ACC112 (cell line): ENCODE data around the gene ZNF718.
"Not testable (repeated sequence)": the region's sequence is repeated elsewhere in the genome, so short reads cannot be mapped to it uniquely, and the experiment has no call there.

Source experiments
- H2AFZ ChIP-seq: fragments of 200-600 bp; sonication (generic); one replicate; pipeline ENCODE4 v1.6.0; 2017; ENCODE audit warnings: antibody characterized with exemption, low read length; ENCODE audit not compliant: unreplicated experiment
- H3K27ac ChIP-seq: fragments of 200-600 bp; sonication (generic); 2 replicates; pipeline ENCODE4 v1.5.1; 2014; ENCODE audit warnings: low read depth, mild to moderate bottlenecking, antibody characterized with exemption, low read length, moderate library complexity
- H3K27me3 ChIP-seq: fragments of 200-600 bp; sonication (generic); 2 replicates; pipeline ENCODE4 v1.6.1; 2014; ENCODE audit warnings: mild to moderate bottlenecking, antibody characterized with exemption, low read length, moderate library complexity, mixed read lengths; ENCODE audit not compliant: insufficient read depth
- H3K36me3 ChIP-seq: fragments of 200-600 bp; sonication (generic); 2 replicates; pipeline ENCODE4 v1.6.1; 2016; ENCODE audit warnings: mild to moderate bottlenecking, antibody characterized with exemption, low read length, moderate library complexity, mixed read lengths; ENCODE audit not compliant: insufficient read depth
- H3K4me1 ChIP-seq: fragments of 200-600 bp; sonication (generic); one replicate; pipeline ENCODE4 v1.6.1; 2016; ENCODE audit warnings: low read length, mixed read lengths; ENCODE audit not compliant: insufficient read depth, unreplicated experiment, control insufficient read depth
- H3K4me3 ChIP-seq: fragments of 200-600 bp; sonication (generic); 2 replicates; pipeline ENCODE4 v1.5.1; 2014; ENCODE audit warnings: mild to moderate bottlenecking, low read depth, low read length
- H3K79me2 ChIP-seq: fragments of 200-600 bp; sonication (generic); one replicate; pipeline ENCODE4 v1.6.0; 2016; ENCODE audit warnings: low read length; ENCODE audit not compliant: control insufficient read depth, unreplicated experiment, insufficient read depth

ZNF718 gene

DNA sequence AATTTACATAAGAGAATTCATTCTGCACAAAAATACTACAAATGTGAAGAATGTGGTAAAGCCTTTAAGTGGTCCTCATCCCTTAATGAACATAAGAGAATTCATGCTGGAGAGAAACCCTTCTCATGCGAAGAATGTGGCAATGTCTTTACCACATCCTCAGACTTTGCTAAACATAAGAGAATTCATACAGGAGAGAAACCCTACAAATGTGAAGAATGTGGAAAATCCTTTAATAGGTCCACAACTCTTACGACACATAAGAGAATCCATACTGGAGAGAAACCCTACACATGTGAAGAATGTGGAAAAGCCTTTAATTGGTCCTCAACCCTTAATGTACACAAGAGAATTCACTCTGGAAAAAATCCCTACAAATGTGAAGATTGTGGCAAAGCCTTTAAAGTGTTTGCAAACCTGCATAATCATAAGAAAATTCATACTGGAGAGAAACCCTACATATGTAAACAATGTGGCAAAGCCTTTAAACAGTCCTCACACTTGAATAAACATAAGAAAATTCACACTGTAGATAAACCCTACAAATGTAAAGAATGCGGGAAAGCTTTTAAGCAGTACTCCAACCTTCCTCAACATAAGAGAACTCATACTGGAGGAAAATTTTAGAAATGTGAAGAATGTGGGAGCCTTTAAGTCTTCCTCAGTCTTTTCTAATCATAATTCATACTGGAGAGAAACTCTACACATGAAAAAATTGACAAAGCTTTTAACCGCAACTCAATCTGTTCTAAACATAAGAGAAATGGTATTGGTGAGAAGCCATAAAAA, 37.4 kb downstream of the ZNF718 start:
- no peak overlapping the region for H3K27ac ChIP-seq
- no peak overlapping the region for H3K4me3 ChIP-seq
- H3K79me2 ChIP-seq = no peaks in the 10 kb centered on the region
- no peak overlapping the region for H2AFZ ChIP-seq
- H3K27me3 ChIP-seq = no peaks in the 10 kb centered on the region
- peaks cover 54% of the 10 kb centered on the region for H3K36me3 ChIP-seq
- H3K4me1 ChIP-seq = no peaks in the 10 kb centered on the region

- H2AFZ ChIP-seq, H3K4me1 ChIP-seq, H3K27ac ChIP-seq, H3K36me3 ChIP-seq, H3K4me3 ChIP-seq, H3K79me2 ChIP-seq, H3K27me3 ChIP-seq: not testable (repeated sequence)
These were observed 45.3 kb downstream of the ZNF718 start for GRCh38 chr4:169640-170039.

DNA sequence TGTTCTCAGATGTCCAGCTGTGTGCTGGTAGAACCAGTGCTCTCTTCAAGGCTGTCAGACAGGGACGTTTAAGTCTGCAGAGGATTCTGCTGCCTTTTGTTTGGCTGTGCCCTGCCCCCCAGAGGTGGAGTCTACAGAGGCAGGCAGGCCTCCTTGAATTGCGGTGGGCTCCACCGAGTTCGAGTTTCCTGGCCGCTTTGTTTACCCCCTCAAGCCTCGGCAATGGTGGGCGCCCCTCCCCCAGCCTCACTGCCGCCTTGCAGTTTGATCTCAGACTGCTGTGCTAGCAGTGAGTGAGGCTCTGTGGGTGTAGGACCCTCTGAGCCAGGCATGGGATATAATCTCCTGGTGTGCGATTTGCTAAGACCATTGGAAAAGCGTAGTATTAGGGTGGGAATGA, 47.0 kb downstream of the ZNF718 start:
- H2AFZ ChIP-seq, H3K36me3 ChIP-seq, H3K4me3 ChIP-seq, H3K27ac ChIP-seq, H3K27me3 ChIP-seq, H3K79me2 ChIP-seq, H3K4me1 ChIP-seq: not testable (repeated sequence)

GRCh38 chr4:173666-174314, 49.5 kb downstream of the ZNF718 start:
- Histone ChIP-seq H2AFZ (no peak overlapping the region), H3K36me3 (peaks cover 2% of the 10 kb centered on the region; the same call in 1 of the 2 replicates), H3K4me3 (no peak overlapping the region), H3K4me1 (no peaks in the 10 kb centered on the region), H3K27ac (no peak overlapping the region), H3K27me3 (no peaks in the 10 kb centered on the region), H3K79me2 (no peaks in the 10 kb centered on the region)

DNA sequence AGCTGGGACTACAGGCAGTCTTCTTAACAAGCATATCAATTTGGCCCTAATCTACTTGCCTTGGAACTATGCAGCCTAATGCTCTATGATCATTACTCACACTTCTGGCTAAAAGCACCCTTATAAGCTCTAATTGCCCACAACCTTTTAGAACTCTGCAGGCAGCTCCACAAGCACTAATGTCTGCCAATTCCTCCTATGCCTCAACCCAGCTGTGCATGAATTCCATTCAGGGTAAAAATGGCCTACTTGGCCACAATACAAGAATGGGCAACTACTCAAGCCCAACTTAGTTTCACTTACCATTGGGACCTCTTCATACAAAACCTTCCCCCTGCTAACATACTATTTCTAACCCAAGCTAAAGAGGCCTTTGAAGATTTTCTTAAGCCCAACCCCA, 51.7 kb downstream of the ZNF718 start:
- no peak overlapping the region for H3K4me3 ChIP-seq
- no peaks in the 10 kb centered on the region for H3K4me1 ChIP-seq
- no peak overlapping the region for H2AFZ ChIP-seq
- no peaks in the 10 kb centered on the region for H3K27me3 ChIP-seq
- no peaks in the 10 kb centered on the region for H3K79me2 ChIP-seq
- H3K27ac ChIP-seq = no peak overlapping the region
- peaks cover 2% of the 10 kb centered on the region; the same call in 1 of the 2 replicates for H3K36me3 ChIP-seq

DNA sequence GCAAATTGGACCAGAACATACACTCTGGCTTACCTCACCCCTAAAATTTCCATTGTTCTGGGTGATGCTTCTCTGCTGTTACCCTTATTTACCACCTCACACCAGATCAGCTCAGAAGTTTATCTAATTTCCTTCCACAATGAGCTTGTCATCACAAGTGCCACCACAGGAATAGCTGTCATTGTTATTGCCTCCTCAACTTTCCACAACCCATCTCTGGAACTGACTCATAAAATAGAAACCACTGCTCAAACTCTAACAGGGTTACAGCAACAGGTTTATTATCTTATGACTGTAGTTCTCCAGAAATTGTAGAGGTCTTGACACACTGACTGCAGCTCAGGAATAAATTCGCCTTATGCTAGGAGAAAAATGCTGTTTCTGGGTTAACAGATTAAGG, 52.7 kb downstream of the ZNF718 start:
- no peaks in the 10 kb centered on the region for H3K79me2 ChIP-seq
- no peaks in the 10 kb centered on the region for H3K4me1 ChIP-seq
- no peaks in the 10 kb centered on the region for H3K27me3 ChIP-seq
- no peak overlapping the region for H3K4me3 ChIP-seq
- no peak overlapping the region for H2AFZ ChIP-seq
- no peak overlapping the region for H3K27ac ChIP-seq
- peaks cover 5% of the 10 kb centered on the region; the same call in 1 of the 2 replicates for H3K36me3 ChIP-seq

DNA sequence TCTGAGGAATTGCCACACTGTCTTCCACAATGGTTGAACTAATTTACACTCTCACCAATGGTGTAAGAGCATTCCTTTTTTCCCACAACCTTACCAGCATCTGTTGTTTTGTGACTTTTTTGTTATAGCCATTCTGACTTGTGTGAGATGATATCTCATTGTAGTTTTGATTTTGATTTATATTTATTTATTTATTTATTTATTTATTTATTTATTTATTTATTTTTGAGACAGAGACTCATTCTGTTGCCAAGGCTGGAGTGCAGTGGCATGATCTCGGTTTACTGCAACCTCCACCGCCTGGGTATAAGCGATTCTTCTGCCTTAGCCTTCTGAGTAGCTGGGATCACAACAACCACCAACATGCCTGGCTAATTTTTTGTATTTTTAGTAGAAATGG, 57.9 kb downstream of the ZNF718 start:
- not testable (repeated sequence) for H3K4me3 ChIP-seq, H3K79me2 ChIP-seq, H3K27me3 ChIP-seq, H3K27ac ChIP-seq, H3K4me1 ChIP-seq, H3K36me3 ChIP-seq, H2AFZ ChIP-seq

GRCh38 chr4:188091-188490, 63.8 kb downstream of the ZNF718 start:
- H3K79me2 ChIP-seq = no peaks in the 10 kb centered on the region
- H3K4me3 ChIP-seq = no peak overlapping the region
- H2AFZ ChIP-seq = no peak overlapping the region
- no peak overlapping the region for H3K27ac ChIP-seq
- no peaks in the 10 kb centered on the region for H3K4me1 ChIP-seq
- 0 out of 2 replicates have a peak, but pooled peaks cover 2% of the 10 kb centered on the region for H3K36me3 ChIP-seq
- H3K27me3 ChIP-seq = no peaks in the 10 kb centered on the region

DNA sequence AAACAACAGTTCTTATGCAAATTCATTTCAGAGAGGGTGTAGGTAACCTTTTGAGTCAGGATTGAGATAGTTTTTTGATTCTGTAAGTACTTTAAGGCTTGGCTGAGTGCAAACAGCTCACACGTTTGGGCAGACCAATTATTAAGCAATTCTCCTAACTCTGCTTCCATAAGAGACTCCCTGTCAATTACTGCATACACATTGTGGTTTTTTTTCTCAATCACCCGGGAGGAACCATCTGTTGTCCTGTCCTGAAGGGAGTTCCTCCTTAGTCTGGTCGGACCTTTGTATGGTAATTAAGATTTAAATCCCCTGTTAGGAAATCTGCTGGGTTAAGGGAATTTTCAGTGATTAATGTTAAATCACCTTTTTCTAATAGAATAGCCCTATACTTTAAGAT, 70.9 kb downstream of the ZNF718 start:
- not testable (repeated sequence) for H3K27ac ChIP-seq, H2AFZ ChIP-seq

DNA sequence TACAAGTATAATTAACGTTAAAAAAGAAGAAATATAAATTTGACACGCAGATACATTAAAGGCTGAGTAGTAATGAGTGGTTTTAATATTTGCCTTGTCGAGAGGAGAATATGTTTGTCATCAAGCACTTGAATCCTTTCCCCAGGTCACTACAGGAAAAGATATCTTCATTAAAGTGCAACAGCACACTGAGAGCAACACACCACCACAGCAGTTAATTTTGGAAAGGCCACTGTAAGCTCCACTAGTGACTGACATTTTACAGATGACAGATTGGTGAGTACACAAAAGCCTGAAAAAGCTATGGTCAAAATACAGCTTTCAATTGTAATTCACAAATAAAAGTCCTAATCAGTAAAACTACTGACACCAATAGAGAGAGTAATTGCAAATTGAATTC, 76.6 kb downstream of the ZNF718 start:
- H3K27ac ChIP-seq = no peak overlapping the region
- H2AFZ ChIP-seq = no peak overlapping the region
- no peaks in the 10 kb centered on the region for H3K79me2 ChIP-seq
- H3K4me3 ChIP-seq = no peak overlapping the region
- H3K36me3 ChIP-seq = no peaks in the 10 kb centered on the region
- no peaks in the 10 kb centered on the region for H3K27me3 ChIP-seq
- H3K4me1 ChIP-seq = no peaks in the 10 kb centered on the region

More for the DNA sequence above, 70.9 kb downstream of the ZNF718 start:
- not testable (repeated sequence) for H3K4me1 ChIP-seq, H3K27me3 ChIP-seq, H3K79me2 ChIP-seq, H3K36me3 ChIP-seq, H3K4me3 ChIP-seq

DNA sequence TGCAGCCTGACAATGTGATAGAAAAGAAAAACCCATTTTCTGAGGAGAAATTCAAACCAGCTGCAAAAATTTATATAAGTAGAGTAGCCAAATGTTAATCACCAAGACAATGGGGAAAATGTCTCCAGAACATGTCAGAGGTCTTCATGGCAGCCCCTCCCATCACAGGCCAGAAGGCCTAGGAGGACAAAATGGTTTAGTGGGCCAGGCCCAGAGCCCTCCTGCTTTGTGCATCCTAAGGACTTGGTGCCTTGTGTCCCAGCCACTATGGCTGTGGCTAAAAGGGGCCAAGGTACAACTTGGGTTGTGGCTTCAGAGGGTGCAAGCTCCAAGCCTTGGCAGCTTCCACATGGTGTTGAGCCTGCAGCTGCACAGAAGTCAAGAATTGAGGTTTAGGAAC, 78.5 kb downstream of the ZNF718 start:
- H3K27me3 ChIP-seq, H2AFZ ChIP-seq, H3K27ac ChIP-seq, H3K79me2 ChIP-seq, H3K4me3 ChIP-seq, H3K36me3 ChIP-seq, H3K4me1 ChIP-seq: not testable (repeated sequence)
